Activated naive CD8-positive, alpha-beta T cell (primary cell): ENCODE data around the gene PTPRN2.

Source experiments
- H3K27ac Mint-ChIP-seq: one replicate; pipeline ENCODE4 v1.8.0; 2021; ENCODE audit warnings: mixed read lengths
- H3K27me3 Mint-ChIP-seq: one replicate; pipeline ENCODE4 v1.8.0; 2021; ENCODE audit warnings: mixed read lengths
- H3K36me3 Mint-ChIP-seq: one replicate; pipeline ENCODE4 v1.8.0; 2021; ENCODE audit warnings: mixed read lengths
- H3K4me1 Mint-ChIP-seq: one replicate; pipeline ENCODE4 v1.8.0; 2021; ENCODE audit warnings: low read depth, mixed read lengths
- H3K4me3 Mint-ChIP-seq: one replicate; pipeline ENCODE4 v1.8.0; 2021; ENCODE audit warnings: mild to moderate bottlenecking, mixed read lengths
- H3K9me3 Mint-ChIP-seq: one replicate; pipeline ENCODE4 v1.8.0; 2021; ENCODE audit warnings: low read depth, mixed read lengths

PTPRN2 gene

GRCh38 chr7:158080899-158081445 lies 506.7 kb downstream of the PTPRN2 start:
- H3K4me1 Mint-ChIP-seq: no peaks in the 10 kb centered on the region
- no peak overlapping the region for H3K4me3 Mint-ChIP-seq
- H3K36me3 Mint-ChIP-seq: no peaks in the 10 kb centered on the region
- peaks cover 2% of the 10 kb centered on the region for H3K27me3 Mint-ChIP-seq
- no peak overlapping the region for H3K27ac Mint-ChIP-seq
- no peaks in the 10 kb centered on the region for H3K9me3 Mint-ChIP-seq

- peaks cover 2% of the 10 kb centered on the region for H3K27me3 Mint-ChIP-seq
- no peak overlapping the region for H3K27ac Mint-ChIP-seq
- no peaks in the 10 kb centered on the region for H3K9me3 Mint-ChIP-seq
- H3K36me3 Mint-ChIP-seq: no peaks in the 10 kb centered on the region
- no peak overlapping the region for H3K4me3 Mint-ChIP-seq
- no peaks in the 10 kb centered on the region for H3K4me1 Mint-ChIP-seq
These were observed 509.4 kb downstream of the PTPRN2 start for GRCh38 chr7:158077934-158078910.

GRCh38 chr7:158077151-158077840 lies 510.3 kb downstream of the PTPRN2 start:
- no peak overlapping the region for H3K27ac Mint-ChIP-seq
- H3K9me3 Mint-ChIP-seq: no peaks in the 10 kb centered on the region
- H3K36me3 Mint-ChIP-seq: no peaks in the 10 kb centered on the region
- no peaks in the 10 kb centered on the region for H3K4me1 Mint-ChIP-seq
- no peak overlapping the region for H3K4me3 Mint-ChIP-seq
- peaks cover 2% of the 10 kb centered on the region for H3K27me3 Mint-ChIP-seq

DNA sequence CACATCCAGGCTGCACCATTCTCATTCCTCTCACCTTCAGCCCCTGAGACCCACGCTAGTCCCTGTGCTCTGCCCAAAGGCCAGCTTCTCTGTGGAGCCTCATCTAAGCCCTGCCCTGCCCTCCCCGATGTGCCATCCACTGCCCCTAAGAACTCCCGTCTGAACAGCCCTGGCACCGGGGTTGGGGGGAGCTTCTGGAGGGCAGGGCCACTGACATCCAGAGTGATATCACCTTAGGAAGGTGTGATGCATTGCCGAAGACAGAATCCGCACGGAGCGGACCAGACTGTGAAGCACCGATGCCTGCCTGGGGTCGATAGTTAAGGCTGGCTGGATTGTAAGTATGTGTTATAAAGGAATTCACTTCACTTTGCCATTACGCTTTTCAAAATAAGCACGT lies 511.0 kb downstream of the PTPRN2 start:
- no peak overlapping the region for H3K4me3 Mint-ChIP-seq
- no peaks in the 10 kb centered on the region for H3K9me3 Mint-ChIP-seq
- no peaks in the 10 kb centered on the region for H3K36me3 Mint-ChIP-seq
- H3K4me1 Mint-ChIP-seq: no peaks in the 10 kb centered on the region
- peaks cover 2% of the 10 kb centered on the region for H3K27me3 Mint-ChIP-seq
- H3K27ac Mint-ChIP-seq: no peak overlapping the region

DNA sequence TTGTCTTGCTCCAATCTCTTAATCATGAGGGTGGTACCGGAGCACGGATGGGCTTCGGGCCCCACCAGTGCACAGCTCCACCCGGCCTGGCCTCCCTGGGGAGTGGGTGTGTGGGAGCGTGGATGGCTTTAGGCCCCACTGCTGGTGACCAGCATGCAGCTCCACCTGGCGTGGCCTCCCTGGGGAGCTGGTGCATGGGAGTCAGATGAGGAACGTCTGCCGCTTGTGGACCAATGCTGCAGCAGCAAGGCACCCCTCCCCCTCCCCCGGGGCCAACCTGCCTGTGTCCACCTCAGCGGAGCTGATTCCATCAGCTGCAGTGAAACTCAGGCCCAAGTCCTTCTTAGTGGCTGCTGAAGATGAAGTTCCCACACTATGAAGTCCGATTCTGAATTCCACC lies 511.4 kb downstream of the PTPRN2 start:
- H3K27me3 Mint-ChIP-seq: peaks cover 2% of the 10 kb centered on the region

DNA sequence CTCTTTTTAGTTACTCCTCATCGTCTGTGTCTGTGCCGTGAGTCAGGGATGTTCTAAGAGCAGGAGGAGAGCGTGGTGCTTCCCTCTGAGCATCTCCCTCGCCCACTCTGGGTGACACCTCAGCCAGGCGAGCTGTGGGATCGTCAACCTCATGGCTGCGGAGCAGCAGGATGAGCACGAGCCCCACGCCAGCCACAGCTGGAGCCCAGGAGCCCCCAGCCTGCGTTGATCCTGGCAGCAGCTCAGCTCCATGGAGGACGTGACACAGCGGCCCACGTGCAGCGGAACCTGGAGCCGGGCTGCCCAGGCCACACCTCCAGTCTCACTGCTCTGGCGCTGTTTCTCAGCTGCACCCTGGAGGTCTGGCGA lies 512.0 kb downstream of the PTPRN2 start:
- Mint-ChIP-seq H3K27ac (no peak overlapping the region), H3K9me3 (no peaks in the 10 kb centered on the region), H3K4me3 (no peak overlapping the region), H3K4me1 (no peaks in the 10 kb centered on the region), H3K36me3 (no peaks in the 10 kb centered on the region), H3K27me3 (peaks cover 2% of the 10 kb centered on the region)

More for the DNA sequence above, 511.4 kb downstream of the PTPRN2 start:
- Mint-ChIP-seq H3K36me3 (no peaks in the 10 kb centered on the region), H3K4me3 (no peak overlapping the region), H3K9me3 (no peaks in the 10 kb centered on the region), H3K27ac (no peak overlapping the region), H3K4me1 (no peaks in the 10 kb centered on the region)

DNA sequence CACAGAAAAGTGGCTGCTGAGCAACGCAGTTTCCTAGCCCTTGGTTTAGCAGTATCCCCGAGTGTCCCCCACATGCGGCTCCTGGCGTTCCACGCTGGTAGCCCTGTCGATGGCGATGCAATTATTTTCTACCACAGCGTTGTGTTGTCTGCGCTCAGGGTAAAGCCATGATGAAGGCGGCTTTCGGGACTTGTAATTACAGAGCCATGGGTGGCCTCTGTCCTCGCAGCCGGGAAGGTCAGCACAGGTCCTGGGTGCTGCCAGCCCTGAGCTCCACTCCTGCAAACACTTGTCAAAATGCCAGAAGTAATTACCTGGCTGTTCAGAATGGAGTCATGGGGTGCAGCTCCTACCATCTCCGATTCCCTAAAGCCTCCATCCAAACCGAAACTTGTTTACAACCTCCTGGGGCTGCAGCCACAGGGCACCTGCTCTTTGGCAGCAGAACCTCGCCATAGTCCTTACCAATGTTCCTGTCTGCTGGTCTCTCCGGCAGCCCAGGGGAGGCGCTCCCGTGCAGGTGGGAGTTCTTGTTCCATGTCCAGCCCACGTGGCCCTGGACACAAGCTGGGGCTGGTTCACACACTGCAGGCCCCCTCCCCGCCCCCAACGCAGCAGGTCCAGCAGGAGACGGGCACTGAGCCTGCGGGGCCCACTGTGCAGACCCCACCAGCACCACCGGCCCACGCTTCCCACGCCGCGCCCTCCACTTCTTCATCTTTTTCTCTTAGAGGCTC lies 512.6 kb downstream of the PTPRN2 start:
- H3K4me1 Mint-ChIP-seq: no peaks in the 10 kb centered on the region
- no peaks in the 10 kb centered on the region for H3K36me3 Mint-ChIP-seq
- H3K27ac Mint-ChIP-seq: no peak overlapping the region
- H3K9me3 Mint-ChIP-seq: no peaks in the 10 kb centered on the region
- H3K27me3 Mint-ChIP-seq: peaks cover 2% of the 10 kb centered on the region
- H3K4me3 Mint-ChIP-seq: no peak overlapping the region

- H3K4me1 Mint-ChIP-seq: no peaks in the 10 kb centered on the region
These were observed 513.5 kb downstream of the PTPRN2 start for GRCh38 chr7:158073845-158074840.

DNA sequence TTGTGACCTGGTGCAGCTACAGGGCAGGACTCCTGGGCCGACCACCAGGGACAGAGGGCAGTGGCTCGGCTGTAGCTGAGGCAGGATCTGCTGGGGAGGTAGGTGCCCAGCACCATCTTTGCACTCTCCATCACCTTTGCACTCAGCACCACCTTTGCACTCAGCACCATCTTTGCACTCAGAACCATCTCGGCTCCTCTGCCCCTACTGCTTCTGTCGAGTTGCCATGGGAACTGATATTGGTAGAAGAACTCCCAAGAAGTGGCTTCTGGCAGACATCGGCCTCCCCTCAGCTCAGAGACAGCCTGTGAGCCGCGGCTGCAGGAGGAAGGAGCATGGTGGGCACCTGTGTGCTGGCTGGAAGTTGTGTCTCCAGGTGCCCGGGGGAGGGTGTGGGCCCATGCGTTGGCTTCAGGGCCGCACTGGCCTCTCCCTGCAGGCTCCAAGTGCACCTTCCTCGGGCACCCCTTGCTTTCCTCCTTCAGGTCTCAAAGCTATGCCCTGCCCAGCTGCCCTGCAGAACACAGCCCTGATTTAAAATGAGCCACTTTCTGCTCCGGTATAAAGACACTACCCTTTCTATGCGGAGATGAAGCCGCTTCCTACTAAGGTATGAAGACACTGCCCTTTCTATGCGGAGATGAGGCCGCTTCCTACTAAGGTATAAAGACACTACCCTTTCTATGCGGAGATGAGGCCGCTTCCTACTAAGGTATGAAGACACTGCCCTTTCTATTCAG lies 514.5 kb downstream of the PTPRN2 start:
- no peak overlapping the region for H3K4me3 Mint-ChIP-seq
- H3K4me1 Mint-ChIP-seq: no peaks in the 10 kb centered on the region
- no peaks in the 10 kb centered on the region for H3K9me3 Mint-ChIP-seq
- no peak overlapping the region for H3K27ac Mint-ChIP-seq
- no peaks in the 10 kb centered on the region for H3K27me3 Mint-ChIP-seq
- no peaks in the 10 kb centered on the region for H3K36me3 Mint-ChIP-seq

More at GRCh38 chr7:158073845-158074840, 513.5 kb downstream of the PTPRN2 start:
- no peaks in the 10 kb centered on the region for H3K36me3 Mint-ChIP-seq
- H3K9me3 Mint-ChIP-seq: no peaks in the 10 kb centered on the region
- peaks cover 2% of the 10 kb centered on the region for H3K27me3 Mint-ChIP-seq
- H3K27ac Mint-ChIP-seq: no peak overlapping the region
- H3K4me3 Mint-ChIP-seq: no peak overlapping the region

DNA sequence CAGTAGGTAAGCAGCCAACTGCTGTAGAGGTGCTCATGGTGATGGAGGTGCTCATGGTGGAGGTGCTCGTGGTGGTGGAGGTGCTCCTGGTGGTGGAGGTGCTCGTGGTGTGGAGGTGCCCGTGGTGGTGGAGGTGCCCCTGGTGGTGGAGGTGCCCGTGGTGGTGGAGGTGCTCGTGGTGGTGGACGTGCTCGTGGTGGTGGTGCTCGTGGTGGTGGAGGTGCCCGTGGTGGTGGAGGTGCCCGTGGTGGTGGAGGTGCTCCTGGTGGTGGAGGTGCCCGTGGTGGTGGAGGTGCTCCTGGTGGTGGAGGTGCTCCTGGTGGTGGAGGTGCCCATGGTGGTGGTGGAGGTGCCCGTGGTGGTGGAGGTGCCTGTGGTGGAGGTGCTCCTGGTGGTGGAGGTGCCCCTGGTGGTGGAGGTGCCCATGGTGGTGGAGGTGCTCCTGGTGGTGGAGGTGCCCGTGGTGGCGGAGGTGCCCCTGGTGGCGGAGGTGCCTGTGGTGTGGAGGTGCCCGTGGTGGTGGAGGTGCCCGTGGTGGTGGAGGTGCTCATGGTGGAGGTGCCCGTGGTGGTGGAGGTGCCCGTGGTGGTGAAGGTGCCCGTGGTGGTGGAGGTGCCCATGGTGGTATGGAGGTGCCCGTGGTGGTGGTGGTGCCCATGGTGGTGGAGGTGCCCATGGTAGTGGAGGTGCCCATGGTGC lies 517.3 kb downstream of the PTPRN2 start:
- no peaks in the 10 kb centered on the region for H3K9me3 Mint-ChIP-seq

GRCh38 chr7:158068853-158069252 lies 518.8 kb downstream of the PTPRN2 start:
- no peak overlapping the region for H3K4me3 Mint-ChIP-seq
- no peaks in the 10 kb centered on the region for H3K4me1 Mint-ChIP-seq
- H3K27ac Mint-ChIP-seq: no peak overlapping the region
- peaks cover 5% of the 10 kb centered on the region for H3K27me3 Mint-ChIP-seq
- no peaks in the 10 kb centered on the region for H3K36me3 Mint-ChIP-seq
- H3K9me3 Mint-ChIP-seq: no peaks in the 10 kb centered on the region

More for the DNA sequence above, 517.3 kb downstream of the PTPRN2 start:
- Mint-ChIP-seq H3K4me1 (no peaks in the 10 kb centered on the region), H3K27ac (no peak overlapping the region), H3K4me3 (no peak overlapping the region), H3K27me3 (peaks cover 4% of the 10 kb centered on the region), H3K36me3 (no peaks in the 10 kb centered on the region)

- peaks cover 7% of the 10 kb centered on the region for H3K27me3 Mint-ChIP-seq
- no peaks in the 10 kb centered on the region for H3K9me3 Mint-ChIP-seq
- H3K27ac Mint-ChIP-seq: no peak overlapping the region
- H3K4me3 Mint-ChIP-seq: no peak overlapping the region
- no peaks in the 10 kb centered on the region for H3K4me1 Mint-ChIP-seq
- H3K36me3 Mint-ChIP-seq: no peaks in the 10 kb centered on the region
These were observed 519.6 kb downstream of the PTPRN2 start for GRCh38 chr7:158067931-158068482.
